Activated CD8-positive, alpha-beta memory T cell treated with anti-CD3 and anti-CD28 coated beads, Interleukin-2, amount 50 U/mL, for 24 hours (primary cell): ENCODE data around the gene PSME3IP1.
"Not testable (repeated sequence)": the region's sequence is repeated elsewhere in the genome, so short reads cannot be mapped to it uniquely, and the experiment has no call there.

ENCODE experiments used
- DNase-seq: peaks from one replicate; pipeline ENCODE4 v3.0.0-alpha.2; 2020; ENCODE audit errors: extremely low read depth

The PSME3IP1 gene

DNA sequence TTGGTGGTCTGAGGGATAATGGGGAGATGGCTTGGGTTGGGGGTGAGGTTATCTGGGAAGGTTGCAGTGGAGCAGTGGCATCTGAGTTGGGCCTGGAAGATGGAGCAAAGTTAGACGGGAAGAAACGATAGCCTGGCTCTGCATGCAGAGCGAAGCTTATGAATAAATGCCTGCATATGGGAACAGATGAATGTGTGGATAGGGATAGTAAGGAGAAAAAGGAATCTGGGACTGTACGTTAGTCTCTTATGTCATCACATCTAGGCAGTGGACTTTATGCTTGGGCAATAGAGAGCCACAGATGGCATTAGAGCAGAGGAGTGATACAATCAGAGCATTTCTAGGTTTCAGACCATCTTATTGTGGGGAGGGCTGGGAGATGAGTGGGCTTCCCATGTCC is 60.5 kb downstream of the PSME3IP1 start:
- DNase-seq, result no peak

DNA sequence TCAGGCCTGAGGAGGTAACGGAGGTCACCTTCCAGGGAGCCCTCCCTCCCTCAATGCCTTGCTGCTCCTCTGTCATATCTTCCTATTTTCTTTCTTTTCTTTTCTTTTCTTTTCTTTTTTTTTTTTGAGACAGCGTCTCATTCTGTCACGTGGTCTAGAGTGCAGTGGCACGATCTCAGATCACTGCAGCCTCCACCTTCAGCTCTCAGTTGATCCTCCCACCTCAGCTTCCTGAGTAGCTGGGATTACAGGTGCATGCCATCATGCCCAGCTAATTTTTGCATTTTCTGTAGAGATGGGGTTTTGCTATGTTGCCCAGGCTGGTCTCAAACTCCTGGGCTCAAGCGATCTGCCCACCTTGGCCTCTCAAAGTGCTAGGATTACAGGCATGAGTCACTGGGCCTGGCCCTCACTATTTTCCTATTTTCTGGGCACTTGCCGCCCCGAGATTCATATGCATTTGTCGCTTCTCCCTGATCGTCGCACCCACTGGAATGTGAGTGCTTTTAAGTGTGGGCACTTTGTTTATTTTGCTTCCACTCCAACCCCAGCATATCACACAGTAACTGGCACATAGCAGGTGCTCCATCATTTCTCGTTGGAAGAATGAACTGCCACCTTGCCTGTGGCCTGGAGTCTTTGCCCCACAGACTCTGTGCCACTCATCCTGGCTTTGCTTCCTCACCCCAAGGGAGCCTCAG is 61.7 kb downstream of the PSME3IP1 start:
- no peak for DNase-seq

DNA sequence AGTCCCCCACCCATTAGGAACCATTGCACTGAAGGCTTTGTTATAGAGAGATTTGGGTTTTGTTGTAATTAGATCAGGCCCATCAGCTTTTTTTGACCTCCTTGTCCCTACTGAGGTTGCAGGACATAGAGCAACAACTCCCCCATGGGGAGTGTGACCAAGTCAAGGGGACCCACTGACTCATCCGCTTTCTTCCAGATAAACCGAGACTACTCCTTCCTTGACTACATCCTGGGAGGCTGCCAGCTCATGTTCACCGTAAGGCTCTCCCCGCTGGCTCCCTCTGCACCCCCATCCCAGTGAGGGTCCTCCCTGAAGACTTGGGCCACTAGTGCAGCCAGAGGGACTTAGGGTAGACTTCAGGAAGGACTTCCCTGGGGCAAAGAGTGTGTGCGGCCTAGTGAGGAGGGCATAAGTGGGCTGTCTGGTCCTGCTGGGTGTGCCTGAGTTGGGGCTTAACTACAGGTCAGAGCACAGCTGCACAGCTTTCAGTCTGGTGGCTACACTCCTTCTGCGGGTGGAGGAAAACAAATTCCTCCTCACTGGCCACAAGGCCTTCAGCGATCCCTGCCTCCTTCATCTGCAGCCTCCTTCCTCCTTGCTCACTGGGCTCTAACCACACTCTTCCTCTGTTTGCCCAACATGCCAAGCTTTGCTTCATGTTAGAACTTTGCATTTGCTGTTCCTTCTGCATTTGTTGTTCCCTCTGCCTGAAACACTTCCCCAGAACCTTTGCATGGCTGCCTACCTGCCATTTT is 62.4 kb downstream of the PSME3IP1 start:
- no peak for DNase-seq

DNA sequence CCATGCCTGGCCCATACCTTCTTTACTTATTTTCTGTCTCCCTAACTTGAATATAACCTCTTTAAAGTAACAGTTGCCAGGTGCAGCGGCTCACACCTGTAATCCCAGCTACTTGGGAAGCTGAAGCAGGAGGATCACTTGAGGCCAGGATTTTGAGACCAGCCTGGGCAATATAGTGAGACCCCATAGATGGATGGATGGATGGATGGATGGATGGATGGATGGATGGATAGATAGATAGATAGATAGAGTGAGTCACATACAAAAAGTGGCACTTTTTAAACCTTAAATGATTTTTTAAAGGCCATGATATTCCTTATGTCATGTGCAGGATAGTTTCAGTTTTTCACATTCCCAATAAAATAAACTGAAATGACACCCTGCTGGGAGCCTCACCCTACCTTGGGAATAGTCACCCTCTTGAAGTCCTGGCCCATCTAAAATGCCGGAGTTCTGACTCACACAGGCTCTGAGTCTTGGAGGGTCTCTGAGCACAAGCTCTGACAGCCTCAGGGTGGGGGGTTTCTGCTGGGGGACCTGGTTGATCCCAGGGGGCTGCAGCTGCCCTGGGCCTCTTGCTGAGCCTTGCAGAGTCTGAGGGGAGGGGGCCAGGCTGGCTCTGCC is 67.3 kb downstream of the PSME3IP1 start:
- no peak for DNase-seq

DNA sequence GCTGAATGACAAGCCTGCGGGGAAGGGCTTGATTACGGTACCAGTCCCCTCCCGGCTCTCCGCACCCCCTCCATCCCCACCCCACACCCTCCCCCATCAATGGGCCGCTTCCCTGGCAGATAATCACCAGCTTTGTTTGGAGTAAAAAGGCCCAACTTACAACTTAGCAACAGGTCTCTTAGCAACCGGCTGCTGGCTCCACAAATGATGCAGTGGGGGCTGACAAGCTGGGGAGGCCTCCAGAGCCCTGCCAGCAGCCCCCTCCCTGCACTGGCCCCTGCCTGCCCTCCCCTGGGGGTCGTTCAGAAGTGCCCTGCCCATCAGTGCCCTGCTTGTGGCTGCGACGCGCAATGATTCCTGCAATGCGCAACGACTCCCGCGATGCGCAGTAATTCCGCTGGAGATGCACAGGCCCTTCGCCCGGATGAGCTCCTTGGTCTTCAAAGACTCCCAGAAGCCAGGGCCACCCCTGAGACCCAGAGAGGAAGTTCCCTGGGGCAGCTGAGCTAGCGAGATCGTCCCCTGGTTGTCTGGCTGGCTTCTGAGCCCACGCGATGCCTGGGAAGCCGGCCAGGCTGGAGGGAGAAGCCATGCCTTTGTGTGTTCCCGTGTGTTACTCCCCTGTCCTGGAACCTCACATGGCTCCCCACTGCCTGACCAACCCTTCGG is 70.2 kb downstream of the PSME3IP1 start:
- no peak for DNase-seq

DNA sequence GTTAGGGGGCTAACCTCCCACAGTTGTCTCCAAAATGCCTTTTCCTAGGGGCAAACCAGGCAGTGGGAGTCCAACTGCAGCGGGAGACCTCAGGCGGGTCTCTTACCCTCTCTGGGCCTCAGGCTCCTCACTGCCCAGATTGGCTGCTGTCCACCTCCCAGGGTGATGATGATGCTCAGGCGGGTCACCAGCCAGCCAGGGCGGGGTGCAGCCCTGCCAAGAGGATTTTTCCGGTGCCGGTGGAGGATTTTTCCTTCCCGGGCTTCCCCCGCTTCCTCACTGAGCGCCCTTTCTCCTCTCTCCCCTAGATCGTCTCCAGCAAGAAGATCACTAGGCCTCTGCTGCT is 70.7 kb downstream of the PSME3IP1 start:
- no peak for DNase-seq

DNA sequence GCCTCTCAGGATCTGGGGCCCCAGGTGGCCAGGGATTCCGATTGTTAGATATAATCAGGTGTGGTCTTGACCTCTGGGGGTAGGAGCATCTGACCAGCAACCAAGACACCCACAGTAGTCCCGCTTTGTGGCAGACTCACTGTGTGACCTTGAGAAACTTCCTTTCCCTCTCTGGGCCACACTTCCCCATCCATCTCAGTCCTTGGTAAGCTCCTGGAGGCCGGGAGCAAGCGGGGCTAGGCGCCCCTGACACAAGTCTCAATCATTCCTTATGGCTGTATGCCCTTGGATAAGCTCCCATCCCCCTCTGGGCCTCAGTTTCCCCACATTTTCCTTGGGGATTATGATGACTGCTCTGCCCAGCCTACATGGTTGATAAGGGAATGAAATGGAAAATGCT is 72.2 kb downstream of the PSME3IP1 start:
- DNase-seq, result no peak

DNA sequence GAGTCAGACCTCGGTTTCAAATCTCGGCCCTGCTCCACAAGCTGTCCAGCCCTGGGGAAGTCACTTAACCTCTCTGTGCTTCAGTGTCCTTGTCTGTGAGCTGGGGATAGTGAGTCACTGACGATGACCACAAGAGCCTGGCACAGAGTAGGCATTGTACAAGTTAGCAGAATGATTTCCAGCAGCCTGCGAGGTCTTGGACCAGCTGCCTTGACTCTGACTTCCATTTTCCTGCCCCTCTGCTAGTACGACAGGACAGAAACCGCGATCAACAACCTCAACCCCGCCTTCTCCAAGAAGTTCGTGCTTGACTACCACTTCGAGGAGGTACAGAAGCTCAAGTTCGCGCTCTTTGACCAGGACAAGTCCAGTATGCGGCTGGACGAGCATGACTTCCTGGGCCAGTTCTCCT is 72.8 kb downstream of the PSME3IP1 start:
- no peak for DNase-seq

DNA sequence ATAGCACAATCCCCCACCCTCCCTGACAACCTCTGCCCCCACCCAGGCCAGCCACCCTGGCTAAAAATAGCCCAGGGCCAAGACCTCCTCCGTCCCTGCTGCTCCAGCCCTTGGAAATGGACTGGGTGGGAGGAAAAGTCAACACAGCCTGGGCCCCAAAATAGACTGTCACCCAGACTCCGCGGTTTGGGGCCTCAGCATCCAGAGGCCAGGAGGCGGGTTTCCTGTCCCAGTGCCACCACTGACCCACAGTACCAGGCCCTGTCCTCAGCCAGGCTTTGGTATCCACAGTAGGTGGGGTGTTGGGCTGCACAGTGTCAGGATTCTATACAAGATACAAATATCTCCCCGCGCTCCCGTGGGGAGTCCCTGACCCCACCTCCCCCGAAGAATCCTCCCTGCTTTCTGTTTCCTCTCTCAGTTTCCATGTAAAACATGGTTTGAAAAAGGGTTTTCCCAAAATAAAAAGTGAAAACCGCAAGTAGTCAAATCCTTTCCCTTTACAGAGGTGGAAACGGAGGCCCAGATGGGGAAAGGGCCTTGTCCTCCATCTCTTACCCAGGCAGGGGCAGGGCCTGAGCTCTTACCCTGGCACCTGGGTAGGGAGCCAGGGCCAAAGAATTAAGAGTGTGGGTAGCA is 73.3 kb downstream of the PSME3IP1 start:
- DNase-seq, result no peak

DNA sequence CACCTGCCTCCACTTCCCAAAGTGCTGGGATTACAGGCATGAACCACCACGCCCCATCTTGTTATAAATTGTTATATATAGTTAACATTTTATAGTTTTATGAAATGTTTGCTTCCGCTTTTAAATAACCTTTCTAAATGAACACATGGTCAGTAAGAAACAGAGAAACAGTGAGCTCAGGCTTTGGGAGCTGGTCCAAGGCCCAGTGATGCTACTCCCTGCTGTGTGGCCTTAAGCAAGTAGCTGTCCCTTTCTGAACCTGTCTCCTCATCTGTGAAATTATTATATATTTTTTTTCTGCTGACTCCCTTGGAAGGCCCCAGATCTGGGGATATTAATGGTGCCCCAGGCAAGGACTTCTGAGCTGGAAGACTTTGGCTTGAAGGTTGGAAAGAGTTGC is 74.4 kb downstream of the PSME3IP1 start:
- no peak for DNase-seq

DNA sequence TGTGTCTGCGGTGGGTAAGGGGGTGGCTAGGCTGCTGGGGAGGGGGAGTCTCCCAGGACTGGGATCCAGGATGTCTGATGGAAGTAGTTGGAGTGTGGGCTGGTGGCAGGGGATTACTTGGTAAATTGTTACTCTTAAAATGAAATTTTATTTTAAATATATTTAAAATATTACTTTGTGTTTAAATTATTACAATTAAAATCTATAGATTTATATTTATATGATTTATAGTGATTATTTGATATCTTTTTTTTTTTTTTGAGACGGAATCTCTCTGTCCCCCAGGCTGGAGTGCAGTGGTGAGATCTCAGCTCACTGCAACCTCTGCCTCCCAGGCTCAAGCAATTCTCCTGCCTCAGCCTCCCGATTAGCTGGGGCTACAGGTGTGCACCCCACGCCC is 74.9 kb downstream of the PSME3IP1 start:
- DNase-seq, result no peak

DNA sequence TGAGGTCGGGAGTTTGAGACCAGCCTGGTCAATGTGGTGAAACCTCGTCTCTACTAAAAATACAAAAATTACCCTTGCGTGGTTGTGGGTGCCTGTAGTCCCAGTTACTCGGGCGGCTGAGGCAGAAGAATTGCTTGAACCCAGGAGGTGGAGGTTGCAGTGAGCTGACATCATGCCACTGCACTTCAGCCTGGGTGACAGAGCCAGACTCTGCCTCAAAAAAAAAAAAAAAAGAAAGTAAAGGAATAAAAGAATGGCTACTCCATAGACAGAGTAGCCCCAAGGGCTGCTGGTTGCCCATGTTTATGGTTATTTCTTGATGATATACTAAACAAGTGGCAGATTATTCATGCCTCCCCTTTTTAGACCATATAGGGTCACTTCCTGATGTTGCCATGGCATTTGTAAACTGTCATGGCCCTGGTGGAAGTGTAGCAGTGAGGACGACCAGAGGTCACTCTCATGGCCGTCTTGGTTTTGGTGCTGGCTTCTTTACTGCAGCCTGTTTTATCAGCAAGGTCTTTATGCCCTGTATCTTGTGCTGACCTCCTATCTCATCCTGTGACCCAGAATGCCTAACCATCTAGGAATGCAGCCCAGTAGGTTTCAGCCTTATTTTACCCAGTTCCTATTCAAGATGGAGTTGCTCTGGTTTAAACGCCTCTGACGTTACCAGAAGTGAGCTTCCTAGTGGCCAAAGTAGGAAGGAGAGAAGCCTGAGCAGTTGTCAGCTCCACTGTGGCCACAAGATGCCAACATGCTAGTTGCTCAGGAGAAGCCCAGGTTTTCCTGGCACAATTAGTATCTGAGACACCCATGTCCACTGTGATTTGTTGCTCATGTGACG is 76.4 kb downstream of the PSME3IP1 start:
- DNase-seq, result not testable (repeated sequence)

DNA sequence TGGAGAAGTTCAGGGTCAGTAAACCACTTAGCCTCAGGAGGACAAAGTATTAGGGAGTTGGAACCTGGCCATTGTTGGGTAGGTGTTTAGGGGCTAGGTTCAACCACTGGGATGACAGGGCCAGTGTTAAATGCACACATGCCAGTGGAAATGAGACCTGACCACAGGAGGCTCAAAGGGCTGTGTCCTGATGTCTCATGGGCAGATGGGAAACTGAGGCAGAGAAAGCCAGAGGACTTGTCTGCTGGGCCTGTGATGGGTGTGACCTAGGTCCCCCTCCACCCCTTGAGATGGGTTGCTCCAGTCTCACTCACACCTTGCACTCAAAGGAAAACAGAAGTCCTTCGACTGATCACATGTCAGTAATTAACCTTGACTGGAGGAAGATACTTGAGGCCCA is 77.4 kb downstream of the PSME3IP1 start:
- DNase-seq, result no peak

DNA sequence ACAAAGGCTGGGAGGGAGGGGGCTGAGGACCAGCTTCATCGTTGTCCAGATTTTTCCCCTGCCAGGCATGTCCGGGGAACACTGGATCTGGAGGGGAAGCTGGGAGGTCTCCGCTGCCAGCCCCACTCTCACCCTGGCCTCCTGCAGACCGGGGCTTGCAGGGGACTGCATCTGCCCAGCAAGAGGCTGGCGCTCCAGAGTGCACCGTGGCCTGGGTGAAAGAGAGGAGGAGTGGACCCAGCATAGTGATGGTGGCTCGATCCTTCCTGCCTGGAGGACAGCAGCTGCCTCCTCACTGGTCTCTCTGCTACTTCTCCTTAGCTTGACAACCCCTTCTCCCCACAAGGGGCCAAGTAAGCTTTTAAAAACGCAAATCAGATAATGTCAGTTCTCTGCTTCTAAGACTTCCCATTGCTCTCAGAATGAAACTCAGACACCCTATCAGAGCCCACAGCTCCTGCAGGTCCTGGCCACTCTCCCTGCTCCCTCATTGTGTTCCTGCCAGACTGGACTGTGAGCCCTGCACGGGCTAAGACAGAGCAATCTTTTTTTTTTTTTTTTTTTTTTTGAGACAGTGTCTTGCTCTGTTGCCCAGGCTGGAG is 78.4 kb downstream of the PSME3IP1 start:
- DNase-seq, result no peak

DNA sequence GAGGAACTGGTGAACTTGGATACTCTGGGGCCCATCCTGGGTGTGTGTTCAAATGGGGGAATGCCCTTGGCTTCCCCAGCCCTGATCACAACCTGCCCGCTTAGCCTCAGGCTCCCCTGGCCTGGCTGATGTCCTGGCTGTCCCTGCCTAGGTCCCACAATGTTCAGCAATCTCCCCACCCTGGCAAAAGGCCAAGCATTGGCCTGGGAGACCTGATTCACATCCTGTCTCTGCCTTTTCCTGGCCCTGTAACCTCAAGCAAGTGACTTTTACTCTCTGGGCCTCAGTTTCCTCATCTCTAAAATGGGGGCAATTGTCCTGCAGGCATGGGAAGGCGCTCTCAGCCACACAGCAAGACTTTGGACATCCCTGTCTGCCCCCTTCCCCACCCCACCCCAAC is 79.1 kb downstream of the PSME3IP1 start:
- no peak for DNase-seq

DNA sequence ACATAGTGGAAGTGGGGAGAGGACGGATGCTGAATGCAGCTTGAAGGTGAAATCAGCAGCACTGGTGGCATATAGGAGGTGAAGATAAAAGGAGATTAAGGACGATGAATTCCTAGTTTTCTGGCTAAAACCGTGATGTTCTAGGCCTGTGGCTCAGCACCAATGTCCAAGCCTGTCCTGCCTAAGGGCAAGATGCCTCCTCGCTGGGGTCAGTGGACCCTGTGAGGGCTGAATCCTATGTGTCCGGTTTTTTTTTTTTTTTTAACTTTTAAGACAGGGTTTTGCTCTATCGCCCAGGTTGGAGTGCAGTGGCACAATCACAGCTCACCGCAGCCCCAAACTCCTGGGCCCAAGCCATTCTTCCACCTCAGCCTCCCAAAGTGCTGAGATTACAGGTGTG is 80.7 kb downstream of the PSME3IP1 start:
- no peak for DNase-seq

DNA sequence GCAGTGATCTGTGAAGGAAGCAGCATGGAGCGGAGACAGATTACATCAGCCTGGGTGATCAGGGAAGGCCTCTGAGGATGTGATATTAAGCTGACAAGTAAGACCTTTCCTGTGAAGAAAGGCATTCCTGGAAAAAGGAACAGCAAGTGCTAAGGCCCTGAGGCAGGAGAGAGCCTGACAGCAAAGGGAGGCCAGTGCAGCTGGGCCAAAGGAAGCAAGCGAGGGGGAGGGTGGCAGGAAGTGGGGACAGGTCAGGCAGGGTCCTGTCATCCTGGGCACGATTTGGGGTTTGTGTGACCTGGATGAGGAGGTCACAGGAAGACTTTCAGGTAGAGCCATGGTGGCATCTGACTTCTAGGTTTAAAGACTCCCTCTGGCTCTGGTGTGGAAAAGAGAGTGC is 81.1 kb downstream of the PSME3IP1 start:
- no peak for DNase-seq

DNA sequence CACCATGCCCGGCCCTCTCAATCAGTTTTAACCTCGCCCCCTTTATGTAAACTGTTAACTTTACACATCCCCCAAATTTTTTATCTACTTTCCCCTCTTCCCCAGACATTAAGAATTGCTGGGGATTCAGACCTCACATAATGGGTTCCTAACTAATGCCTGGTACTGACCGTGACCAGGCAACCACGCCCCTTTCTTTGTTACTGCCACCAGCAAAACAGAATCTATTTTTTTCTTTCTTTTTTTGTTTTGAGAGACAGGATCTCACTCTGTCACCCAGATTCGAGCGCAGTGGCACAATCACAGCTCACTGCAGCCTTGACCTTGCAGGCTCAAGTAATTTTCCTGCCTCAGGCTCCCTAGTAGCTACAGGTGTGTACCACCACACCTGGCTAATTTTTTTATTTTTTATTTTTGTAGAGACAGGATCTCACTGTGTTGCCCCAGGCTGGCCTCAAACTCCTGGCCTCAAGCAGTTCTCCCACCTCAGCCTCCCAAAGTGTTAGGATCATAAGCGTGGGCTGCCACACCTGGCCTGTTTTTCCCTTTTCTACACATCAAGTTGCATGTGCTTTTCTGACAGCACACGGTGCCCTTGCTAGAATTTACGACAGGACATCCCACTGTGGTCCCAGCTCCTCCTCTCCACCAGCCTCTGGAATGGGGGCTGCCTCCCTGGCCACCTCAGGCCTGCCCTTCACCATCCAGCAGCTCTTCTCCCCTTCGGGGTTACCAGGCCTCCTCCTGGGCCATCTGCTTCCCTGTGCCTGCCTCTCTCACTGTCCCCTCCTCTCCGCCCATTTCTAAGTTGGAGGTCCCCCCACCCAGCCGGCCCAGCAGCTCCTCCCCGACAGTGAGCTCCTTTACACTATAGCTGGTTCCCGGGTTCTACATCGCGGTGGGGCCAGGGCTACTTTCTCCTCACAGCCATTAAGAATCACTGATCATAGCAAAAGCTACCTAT is 82.7 kb downstream of the PSME3IP1 start:
- no peak for DNase-seq
